ENCODE results near the gene BBC3. TPM values are rescaled to one million over a fixed set of nuclear protein-coding genes. Genes with fewer than 3 reads are reported as not detected.
A peak's percentile ranks its signal among the peaks of the same experiment; 100 is the strongest.
"Not testable (repeated sequence)": the region's sequence is repeated elsewhere in the genome, so short reads cannot be mapped to it uniquely, and the experiment has no call there.

BBC3 gene
- total RNA-seq, result 10 to 100 TPM in 1 of 4 donors, 1 to 10 TPM in 3; 4.1 to 10.0 (median 5.5) TPM

GRCh38 chr19:47230921-47231214 lies at the start of gene BBC3:
TSS of gene BBC3 (minus strand) at chr19:47231199. CDS start at chr19:47228431, 2,768 bp downstream.
- H3K4me1 ChIP-seq, result peaks cover 4 to 55% (median 29%) of the 10 kb centered on the region in 4 donors
- TF ChIP-seq POLR2A (IDR thresholded peaks at IDR 0.05) (peak in 1 of 2 donors; percentile 21), CTCF (IDR thresholded peaks at IDR 0.05) (no peak)

GRCh38 chr19:47280183-47280797 lies 49.3 kb upstream of the BBC3 start:
- H3K27ac ChIP-seq, result no peak overlapping the region
- H3K4me3 ChIP-seq, result no peak overlapping the region
- DNase-seq, result peak in 2 of 3 donors; percentile 33 to 77
- no peaks in the 10 kb centered on the region for H3K27me3 ChIP-seq
- no peaks in the 10 kb centered on the region for H3K36me3 ChIP-seq
- H3K4me1 ChIP-seq, result peaks cover 0 to 12% (median 4%) of the 10 kb centered on the region in 4 donors
- no peaks in the 10 kb centered on the region for H3K9me3 ChIP-seq
- TF ChIP-seq CTCF (IDR thresholded peaks at IDR 0.05) (peak in 3 of 6 experiments; percentile 34 to 38 (median 34)), POLR2A (IDR thresholded peaks at IDR 0.05) (no peak)

More at GRCh38 chr19:47230921-47231214, at the start of gene BBC3:
- peak within 1 kb of the TSS; percentile 76 to 99 (median 90) for H3K4me3 ChIP-seq
- H3K9me3 ChIP-seq, result no peaks in the 10 kb centered on the region
- H3K36me3 ChIP-seq, result no peaks in the 10 kb centered on the region
- H3K27ac ChIP-seq, result peak within 1 kb of the TSS; percentile 97 to 100 (median 99)
- no peak for DNase-seq
- no peaks in the 10 kb centered on the region for H3K27me3 ChIP-seq

GRCh38 chr19:47276513-47276912 lies 45.5 kb upstream of the BBC3 start:
- H3K27me3 ChIP-seq, H3K36me3 ChIP-seq, H3K4me3 ChIP-seq, DNase-seq, H3K9me3 ChIP-seq: not testable (repeated sequence)
- Histone ChIP-seq H3K4me1 (peaks cover 0 to 24% (median 7%) of the 10 kb centered on the region in 4 donors), H3K27ac (peak overlapping the region in 3 of 4 donors; percentile 95 to 98 (median 98))

GRCh38 chr19:47275791-47276461 lies 44.9 kb upstream of the BBC3 start:
- Histone ChIP-seq H3K27ac (peak overlapping the region; percentile 95 to 99 (median 98)), H3K9me3 (no peaks in the 10 kb centered on the region), H3K27me3 (no peaks in the 10 kb centered on the region), H3K4me3 (peak overlapping the region in 2 of 4 donors; percentile 72 to 77), H3K36me3 (peaks cover 0 to 6% (median 0%) of the 10 kb centered on the region in 3 donors), H3K4me1 (peaks cover 0 to 24% (median 7%) of the 10 kb centered on the region in 4 donors)
- TF ChIP-seq POLR2A (IDR thresholded peaks at IDR 0.05) (no peak), CTCF (IDR thresholded peaks at IDR 0.05) (no peak)
- no peak for DNase-seq

GRCh38 chr19:47274891-47275761 lies 44.1 kb upstream of the BBC3 start:
- peaks cover 0 to 24% (median 7%) of the 10 kb centered on the region in 4 donors for H3K4me1 ChIP-seq
- H3K36me3 ChIP-seq, result peaks cover 0 to 14% (median 0%) of the 10 kb centered on the region in 3 donors
- H3K27me3 ChIP-seq, result no peaks in the 10 kb centered on the region
- no peaks in the 10 kb centered on the region for H3K9me3 ChIP-seq
- H3K27ac ChIP-seq, result peak overlapping the region; percentile 95 to 99 (median 98)
- TF ChIP-seq POLR2A (IDR thresholded peaks at IDR 0.05) (no peak), CTCF (IDR thresholded peaks at IDR 0.05) (no peak)
- peak overlapping the region; percentile 72 to 82 (median 77) for H3K4me3 ChIP-seq
- DNase-seq, result peak in 2 of 3 donors; percentile 59 to 67

Measured in Peyer's patch (tissue), 4 donors.